Measurements from ENCODE around the gene ACSS3. TPM values are rescaled to one million over a fixed set of nuclear protein-coding genes. Genes with fewer than 3 reads are reported as not detected.
"Not testable (repeated sequence)": the region's sequence is repeated elsewhere in the genome, so short reads cannot be mapped to it uniquely, and the experiment has no call there.

Gene ACSS3
- total RNA-seq, 3 donors from 2014 or later, result 32.6 to 147 (median 46.5) TPM

GRCh38 chr12:81205416-81205815 is 127.5 kb downstream of the ACSS3 start:
- H3K4me1 ChIP-seq, result no peaks in the 10 kb centered on the region
- no peaks in the 10 kb centered on the region for H3K27me3 ChIP-seq
- H3K4me3 ChIP-seq, result no peak overlapping the region
- H3K27ac ChIP-seq, result no peak overlapping the region
- intact Hi-C loops (cut with DNase I; ENCODE audit: low total_unique reads), result no loop called here
- no peak for DNase-seq (ENCODE audit: low spot score in 2 of 2)
- H3K36me3 ChIP-seq, result no peaks in the 10 kb centered on the region
- H3K9me3 ChIP-seq, result no peaks in the 10 kb centered on the region
- no peak for TF ChIP-seq POLR2A (IDR thresholded peaks at IDR 0.05)
- TF ChIP-seq POLR2AphosphoS5 (IDR thresholded peaks at IDR 0.05), result no peak
- no peak for TF ChIP-seq CTCF (IDR thresholded peaks at IDR 0.05)

GRCh38 chr12:81206429-81206828 is 128.6 kb downstream of the ACSS3 start:
- TF ChIP-seq CTCF (IDR thresholded peaks at IDR 0.05) (no peak), POLR2AphosphoS5 (IDR thresholded peaks at IDR 0.05) (no peak), POLR2A (IDR thresholded peaks at IDR 0.05) (no peak)
- no peaks in the 10 kb centered on the region for H3K4me1 ChIP-seq
- no peaks in the 10 kb centered on the region for H3K9me3 ChIP-seq
- DNase-seq (ENCODE audit: low spot score in 2 of 2), result no peak
- H3K27me3 ChIP-seq, result no peaks in the 10 kb centered on the region
- intact Hi-C loops (cut with DNase I; ENCODE audit: low total_unique reads), result no loop called here
- H3K36me3 ChIP-seq, result no peaks in the 10 kb centered on the region
- H3K4me3 ChIP-seq, result no peak overlapping the region
- H3K27ac ChIP-seq, result no peak overlapping the region

GRCh38 chr12:81207173-81207572 is 129.3 kb downstream of the ACSS3 start:
- H3K4me1 ChIP-seq, result no peaks in the 10 kb centered on the region
- intact Hi-C loops (cut with DNase I; ENCODE audit: low total_unique reads), result no loop called here
- no peaks in the 10 kb centered on the region for H3K36me3 ChIP-seq
- H3K27ac ChIP-seq, result no peak overlapping the region
- H3K4me3 ChIP-seq, result no peak overlapping the region
- DNase-seq (ENCODE audit: low spot score in 2 of 2), result no peak
- H3K27me3 ChIP-seq, result no peaks in the 10 kb centered on the region
- no peaks in the 10 kb centered on the region for H3K9me3 ChIP-seq
- TF ChIP-seq CTCF (IDR thresholded peaks at IDR 0.05) (no peak), POLR2AphosphoS5 (IDR thresholded peaks at IDR 0.05) (no peak), POLR2A (IDR thresholded peaks at IDR 0.05) (no peak)

- H3K27ac ChIP-seq, result no peak overlapping the region
- intact Hi-C loops (cut with DNase I; ENCODE audit: low total_unique reads), result no loop called here
- TF ChIP-seq POLR2AphosphoS5 (IDR thresholded peaks at IDR 0.05) (no peak), POLR2A (IDR thresholded peaks at IDR 0.05) (no peak)
- DNase-seq (ENCODE audit: low spot score in 2 of 2), result no peak
- H3K9me3 ChIP-seq, result no peaks in the 10 kb centered on the region
- H3K36me3 ChIP-seq, result no peaks in the 10 kb centered on the region
- H3K27me3 ChIP-seq, result no peaks in the 10 kb centered on the region
- H3K4me3 ChIP-seq, result no peak overlapping the region
- no peaks in the 10 kb centered on the region for H3K4me1 ChIP-seq
These were observed 129.8 kb downstream of the ACSS3 start for GRCh38 chr12:81207664-81208063.

GRCh38 chr12:81208187-81208911 is 130.5 kb downstream of the ACSS3 start:
- no peak for DNase-seq (ENCODE audit: low spot score in 2 of 2)
- Histone ChIP-seq H3K27ac (no peak overlapping the region), H3K4me3 (no peak overlapping the region)

GRCh38 chr12:81209012-81209411 is 131.1 kb downstream of the ACSS3 start:
- Histone ChIP-seq H3K27ac (no peak overlapping the region), H3K4me1 (no peaks in the 10 kb centered on the region), H3K27me3 (no peaks in the 10 kb centered on the region), H3K36me3 (no peaks in the 10 kb centered on the region), H3K9me3 (no peaks in the 10 kb centered on the region), H3K4me3 (no peak overlapping the region)
- intact Hi-C loops (cut with DNase I; ENCODE audit: low total_unique reads), result no loop called here
- DNase-seq (ENCODE audit: low spot score in 2 of 2), result no peak
- TF ChIP-seq POLR2A (IDR thresholded peaks at IDR 0.05), result no peak
- TF ChIP-seq POLR2AphosphoS5 (IDR thresholded peaks at IDR 0.05), result no peak
- no peak for TF ChIP-seq CTCF (IDR thresholded peaks at IDR 0.05)

More at GRCh38 chr12:81208187-81208911, 130.5 kb downstream of the ACSS3 start:
- intact Hi-C loops (cut with DNase I; ENCODE audit: low total_unique reads), result no loop called here
- H3K4me1 ChIP-seq, result no peaks in the 10 kb centered on the region
- H3K9me3 ChIP-seq, result no peaks in the 10 kb centered on the region
- H3K27me3 ChIP-seq, result no peaks in the 10 kb centered on the region
- H3K36me3 ChIP-seq, result no peaks in the 10 kb centered on the region
- TF ChIP-seq POLR2A (IDR thresholded peaks at IDR 0.05), result no peak

- intact Hi-C loops (cut with DNase I; ENCODE audit: low total_unique reads); H3K4me3 ChIP-seq; H3K4me1 ChIP-seq; H3K27me3 ChIP-seq; DNase-seq (ENCODE audit: low spot score in 2 of 2); H3K9me3 ChIP-seq; H3K27ac ChIP-seq; H3K36me3 ChIP-seq: not testable (repeated sequence)
These were observed 131.9 kb downstream of the ACSS3 start for GRCh38 chr12:81209772-81210225.

Measured in breast epithelium (tissue), 4 donors.